GM23248 (cell line): ENCODE measurements around the gene NDUFA12. TPM values are rescaled to one million over a fixed set of nuclear protein-coding genes. Genes with fewer than 3 reads are reported as not detected.

Experiments
- DNase-seq: peaks from one replicate; pipeline ENCODE4 v3.0.0-alpha.2; 2015
- H2AFZ ChIP-seq: fragments of 200-600 bp; sonication (generic); 2 replicates; pipeline ENCODE4 v1.6.1; 2016; ENCODE audit warnings: antibody characterized with exemption
- H3F3A ChIP-seq: fragments of 200-600 bp; sonication (generic); 2 replicates; pipeline ENCODE4 v1.6.1; 2016; ENCODE audit warnings: mild to moderate bottlenecking, antibody characterized with exemption, mixed run types; ENCODE audit not compliant: insufficient read depth
- H3K27ac ChIP-seq: fragments of 200-600 bp; sonication (generic); 2 replicates; pipeline ENCODE4 v1.5.1; 2016; ENCODE audit warnings: mild to moderate bottlenecking
- H3K27me3 ChIP-seq: fragments of 200-600 bp; sonication (generic); replicated peaks from 2 replicates; pipeline ENCODE4 v1.6.1; 2016; ENCODE audit warnings: mild to moderate bottlenecking; ENCODE audit not compliant: insufficient read depth
- H3K36me3 ChIP-seq: fragments of 200-600 bp; sonication (generic); 2 replicates; pipeline ENCODE4 v1.6.1; 2016; ENCODE audit warnings: low read depth, mild to moderate bottlenecking
- H3K4me1 ChIP-seq: fragments of 200-600 bp; sonication (generic); 2 replicates; pipeline ENCODE4 v1.6.1; 2016; ENCODE audit warnings: mild to moderate bottlenecking; ENCODE audit not compliant: insufficient read depth
- H3K4me2 ChIP-seq: fragments of 200-600 bp; sonication (generic); one replicate; pipeline ENCODE4 v1.6.1; 2016; ENCODE audit warnings: mild to moderate bottlenecking; ENCODE audit not compliant: unreplicated experiment
- H3K4me3 ChIP-seq: fragments of 200-600 bp; sonication (generic); 2 replicates; pipeline ENCODE4 v1.5.1; 2016; ENCODE audit warnings: mild to moderate bottlenecking
- H3K79me2 ChIP-seq: fragments of 200-600 bp; sonication (generic); 2 replicates; pipeline ENCODE4 v1.6.1; 2016; ENCODE audit warnings: mild to moderate bottlenecking; ENCODE audit not compliant: insufficient read depth
- H3K9ac ChIP-seq: fragments of 200-600 bp; sonication (generic); 2 replicates; pipeline ENCODE4 v1.6.1; 2016; ENCODE audit warnings: mild to moderate bottlenecking
- H3K9me2 ChIP-seq: fragments of 200-600 bp; sonication (generic); 2 replicates; pipeline ENCODE4 v1.6.1; 2016; ENCODE audit warnings: mixed run types, mild to moderate bottlenecking, moderate library complexity; ENCODE audit not compliant: insufficient read depth
- H3K9me3 ChIP-seq: fragments of 200-600 bp; sonication (generic); one replicate; pipeline ENCODE4 v1.6.1; 2017; ENCODE audit warnings: low read depth
- H4K20me1 ChIP-seq: fragments of 200-600 bp; sonication (generic); 2 replicates; pipeline ENCODE4 v1.6.0; 2016; ENCODE audit not compliant: insufficient read depth
- EZH2 ChIP-seq: fragments of 200-600 bp; sonication (generic); IDR thresholded peaks from 2 replicates; pipeline ENCODE4 v1.6.1; 2018; ENCODE audit warnings: antibody characterized with exemption, mild to moderate bottlenecking; ENCODE audit not compliant: insufficient read depth, poor library complexity, severe bottlenecking
- EZH2phosphoT487 ChIP-seq: fragments of 200-600 bp; sonication (generic); IDR thresholded peaks from 2 replicates; pipeline ENCODE4 v1.6.1; 2018; ENCODE audit warnings: antibody characterized with exemption, moderate library complexity, mild to moderate bottlenecking, low read depth; ENCODE audit not compliant: insufficient read depth
- WGBS, 2 experiments: methylation state at CpG; one replicate each; pipeline ENCODE4 v1.1.6; 2015 to 2017; ENCODE audit warnings: low lambda C conversion rate in 2 of 2, low coverage in 1 of 2; ENCODE audit errors: missing lambda C conversion rate in 2 of 2; 5-methylcytosine and 5-hydroxymethylcytosine counted together
- in situ Hi-C: fragments of 300-500 bp; cut with MboI; formaldehyde crosslinking; loops from 2 replicates; pipeline ENCODE4 v1.15.0; 2020
- polyA plus RNA-seq: library from polyadenylated mRNA; unstranded; fragments of >200 nt; fragmentation: Nextera tagmentation; extraction: Ambion mirVana; gene quantifications from 2 replicates; pipeline ENCODE4 v1.2.1, GENCODE V29; 2016
- total RNA-seq: library from RNA; depleted of rRNA; stranded (reverse); fragments of >200 nt; shearing (Covaris generic); gene quantifications from 2 replicates; pipeline ENCODE4 v1.2.3, GENCODE V29; 2014

NDUFA12 gene
- total and polyA plus RNA-seq, 2 experiments from 2014 or later, result 122 to 169 TPM

GRCh38 chr12:94973221-94973620 lies 30.3 kb downstream of the NDUFA12 start:
- Histone ChIP-seq H3K27me3 (no peaks in the 10 kb centered on the region), H3K4me2 (no peak overlapping the region), H3K4me3 (no peak overlapping the region), H3K9me2 (no peaks in the 10 kb centered on the region), H4K20me1 (no peaks in the 10 kb centered on the region; the same call in 1 of the 2 replicates), H3K9me3 (no peaks in the 10 kb centered on the region), H3K4me1 (no peaks in the 10 kb centered on the region), H3K27ac (no peak overlapping the region), H3F3A (no peaks in the 10 kb centered on the region), H3K79me2 (peaks cover 12% of the 10 kb centered on the region; the same call in 1 of the 2 replicates), H3K9ac (no peak overlapping the region), H2AFZ (no peak overlapping the region), H3K36me3 (peaks cover 12% of the 10 kb centered on the region; the same call in 1 of the 2 replicates)
- TF ChIP-seq EZH2 (no peak), EZH2phosphoT487 (no peak)
- DNase-seq, result no peak
- in situ Hi-C loops, result no loop called here
- 89 to 94% methylated on average over 5 of the region's 5 CpGs for WGBS, 2 experiments

GRCh38 chr12:94972795-94973194 lies 30.7 kb downstream of the NDUFA12 start:
- Histone ChIP-seq H3K4me3 (no peak overlapping the region), H3K9ac (no peak overlapping the region), H3K4me1 (no peaks in the 10 kb centered on the region), H2AFZ (no peak overlapping the region), H3K27me3 (no peaks in the 10 kb centered on the region), H3K79me2 (peaks cover 12% of the 10 kb centered on the region; the same call in 1 of the 2 replicates), H3K4me2 (no peak overlapping the region), H3K9me3 (no peaks in the 10 kb centered on the region), H3K27ac (no peak overlapping the region), H3F3A (no peaks in the 10 kb centered on the region), H4K20me1 (no peaks in the 10 kb centered on the region; the same call in 1 of the 2 replicates), H3K9me2 (no peaks in the 10 kb centered on the region), H3K36me3 (peaks cover 12% of the 10 kb centered on the region; the same call in 1 of the 2 replicates)
- no peak for TF ChIP-seq EZH2
- no peak for TF ChIP-seq EZH2phosphoT487
- DNase-seq, result no peak
- in situ Hi-C loops, result no loop called here
- WGBS, 2 experiments, result 100% methylated on average over 2 of the region's 2 CpGs

DNA sequence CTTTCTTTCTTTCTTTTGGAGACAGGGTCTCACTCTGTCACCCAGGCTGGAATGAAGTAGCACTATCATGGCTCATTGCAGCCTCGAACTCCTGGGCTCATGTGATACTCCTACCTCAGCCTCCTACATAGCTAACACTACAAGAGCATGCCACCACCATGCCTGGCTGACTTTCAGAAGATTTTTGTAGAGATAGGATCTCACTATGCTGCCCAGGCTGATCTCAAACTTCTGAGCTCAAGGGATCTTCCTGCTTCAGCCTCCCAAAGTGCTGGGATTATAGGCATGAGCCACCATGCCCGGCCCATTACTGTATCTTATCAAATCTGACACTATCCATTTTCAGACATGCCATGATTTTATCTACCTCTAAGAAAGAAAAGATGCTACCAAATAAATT lies 31.6 kb downstream of the NDUFA12 start:
- Histone ChIP-seq H3K79me2 (peaks cover 12% of the 10 kb centered on the region; the same call in 1 of the 2 replicates), H4K20me1 (no peaks in the 10 kb centered on the region), H2AFZ (no peak overlapping the region), H3K4me2 (no peak overlapping the region), H3K36me3 (peaks cover 12% of the 10 kb centered on the region; the same call in 1 of the 2 replicates), H3K9me2 (no peaks in the 10 kb centered on the region), H3K9me3 (no peaks in the 10 kb centered on the region), H3K4me3 (no peak overlapping the region), H3K4me1 (no peaks in the 10 kb centered on the region), H3F3A (no peaks in the 10 kb centered on the region), H3K27me3 (no peaks in the 10 kb centered on the region), H3K9ac (no peak overlapping the region), H3K27ac (no peak overlapping the region)
- 97 to 100% methylated on average over 2 of the region's 2 CpGs for WGBS, 2 experiments
- in situ Hi-C loops, result no loop called here
- no peak for TF ChIP-seq EZH2
- TF ChIP-seq EZH2phosphoT487, result no peak
- DNase-seq, result no peak

GRCh38 chr12:94970560-94970959 lies 32.9 kb downstream of the NDUFA12 start:
- Histone ChIP-seq H3F3A (no peaks in the 10 kb centered on the region), H3K79me2 (peaks cover 9% of the 10 kb centered on the region; the same call in 1 of the 2 replicates), H3K9ac (no peak overlapping the region), H3K9me3 (no peaks in the 10 kb centered on the region), H3K4me2 (no peak overlapping the region), H2AFZ (no peak overlapping the region), H4K20me1 (no peaks in the 10 kb centered on the region), H3K4me1 (no peaks in the 10 kb centered on the region), H3K27me3 (no peaks in the 10 kb centered on the region), H3K27ac (no peak overlapping the region), H3K9me2 (no peaks in the 10 kb centered on the region), H3K36me3 (peaks cover 12% of the 10 kb centered on the region; the same call in 1 of the 2 replicates), H3K4me3 (no peak overlapping the region)
- 89 to 100% methylated on average over 1 of the region's 1 CpG for WGBS, 2 experiments
- TF ChIP-seq EZH2, result no peak
- no peak for TF ChIP-seq EZH2phosphoT487
- in situ Hi-C loops, result no loop called here
- no peak for DNase-seq

DNA sequence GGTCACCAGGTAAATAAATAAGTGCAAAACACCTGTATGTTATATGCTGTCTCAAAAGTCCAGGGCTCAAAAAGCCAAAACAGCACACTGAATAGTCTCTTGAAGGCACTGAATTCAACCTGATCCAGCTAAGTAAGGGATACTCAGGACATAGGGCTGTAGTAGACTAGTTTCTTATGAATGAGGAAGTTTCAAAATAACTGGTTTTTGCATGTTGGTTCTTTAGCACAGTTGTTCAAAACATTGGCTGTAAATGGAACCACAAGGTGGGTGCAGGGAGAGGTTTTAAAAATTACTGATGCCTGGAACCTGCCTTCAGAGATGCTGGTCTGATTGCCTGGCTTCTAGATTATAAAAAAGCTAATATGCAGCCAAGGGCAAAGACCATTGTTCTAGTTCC lies 34.1 kb downstream of the NDUFA12 start:
- H3K9me2 ChIP-seq, result no peaks in the 10 kb centered on the region
- no peak for TF ChIP-seq EZH2
- H3K79me2 ChIP-seq, result peaks cover 4% of the 10 kb centered on the region; the same call in 1 of the 2 replicates
- no peaks in the 10 kb centered on the region for H3K27me3 ChIP-seq
- H3K27ac ChIP-seq, result no peak overlapping the region
- in situ Hi-C loops, result no loop called here
- H3K36me3 ChIP-seq, result peaks cover 12% of the 10 kb centered on the region; the same call in 1 of the 2 replicates
- no peak overlapping the region for H3K4me2 ChIP-seq
- no peaks in the 10 kb centered on the region for H3K9me3 ChIP-seq
- H3K4me3 ChIP-seq, result no peak overlapping the region
- no peak overlapping the region for H3K9ac ChIP-seq
- no peaks in the 10 kb centered on the region for H3F3A ChIP-seq
- no peaks in the 10 kb centered on the region for H4K20me1 ChIP-seq
- no peak for DNase-seq
- no peaks in the 10 kb centered on the region for H3K4me1 ChIP-seq
- no peak overlapping the region for H2AFZ ChIP-seq
